GM18511 (cell line): Measurements from ENCODE around the gene SIVA1.

ENCODE experiments used
- ATAC-seq: cut with Tn5 transposase; IDR thresholded peaks from one replicate; pipeline ENCODE4 v1.9.1; 2021; ENCODE audit warnings: mild to moderate bottlenecking, moderate library complexity; ENCODE audit not compliant: unreplicated experiment

Gene SIVA1

DNA sequence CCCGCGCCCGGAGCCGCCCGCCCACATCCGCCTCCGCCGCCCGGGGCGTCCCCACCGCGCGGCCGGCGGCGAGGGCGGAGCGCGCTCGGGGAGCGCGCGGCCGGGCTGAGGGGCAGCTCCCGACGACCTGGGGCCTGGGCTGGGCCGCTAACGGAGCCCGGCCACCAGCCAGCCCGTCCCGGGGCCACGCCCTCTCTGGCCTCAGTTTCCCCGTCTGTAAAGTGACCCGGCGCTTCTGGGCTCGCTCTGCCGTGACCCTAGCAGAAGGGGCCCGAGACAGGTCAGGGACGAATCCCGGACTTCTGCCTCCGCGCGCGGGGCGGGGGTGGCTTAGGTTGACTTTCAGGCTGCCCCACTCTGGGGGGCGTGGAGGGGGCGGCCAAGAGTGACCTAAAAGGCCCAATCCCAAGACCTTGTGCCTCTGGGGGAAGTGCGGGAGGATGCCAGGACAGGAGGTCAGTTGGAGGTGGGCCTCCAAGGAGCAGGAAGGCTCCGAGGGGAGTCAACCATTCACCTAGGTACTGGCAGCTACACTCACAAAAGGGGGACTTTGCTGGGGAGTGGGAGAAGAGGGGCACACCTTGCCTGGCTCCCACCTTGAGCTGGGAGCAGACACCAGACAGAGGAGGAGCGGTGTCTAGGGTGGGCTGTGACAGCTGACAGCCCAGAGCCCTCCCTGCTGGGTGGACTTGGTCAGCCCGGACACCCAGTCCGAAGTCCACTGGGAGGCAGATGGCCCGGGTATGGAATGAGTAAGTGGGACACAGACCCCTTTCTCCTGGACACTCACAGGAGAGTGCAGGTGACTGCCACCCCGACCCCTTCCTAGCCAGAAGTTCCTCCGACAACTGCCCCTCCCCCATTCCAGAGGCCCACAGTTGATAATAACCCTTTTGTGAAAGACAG is 43.1 kb downstream of the SIVA1 start:
- ATAC-seq = no peak

DNA sequence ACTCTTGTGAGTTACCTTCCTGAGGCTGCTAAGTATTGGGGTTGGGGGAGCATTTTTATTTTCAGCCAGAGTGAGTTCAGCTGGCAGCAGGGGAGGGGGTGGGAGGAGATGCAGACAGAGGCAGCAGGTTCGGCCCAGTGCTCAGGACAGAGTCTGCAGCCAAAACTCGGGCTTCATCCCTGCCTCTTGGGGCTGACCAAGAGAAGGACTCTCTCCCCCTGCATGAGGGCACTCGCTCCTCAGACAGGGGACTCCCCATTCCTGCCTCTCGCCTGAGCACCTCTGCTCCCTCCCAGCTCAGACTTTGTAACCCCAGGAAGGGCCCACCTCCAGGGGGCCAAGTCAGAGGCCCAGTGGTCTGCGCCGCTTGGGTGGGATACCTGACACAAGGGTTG is 43.7 kb downstream of the SIVA1 start:
- ATAC-seq = no peak

DNA sequence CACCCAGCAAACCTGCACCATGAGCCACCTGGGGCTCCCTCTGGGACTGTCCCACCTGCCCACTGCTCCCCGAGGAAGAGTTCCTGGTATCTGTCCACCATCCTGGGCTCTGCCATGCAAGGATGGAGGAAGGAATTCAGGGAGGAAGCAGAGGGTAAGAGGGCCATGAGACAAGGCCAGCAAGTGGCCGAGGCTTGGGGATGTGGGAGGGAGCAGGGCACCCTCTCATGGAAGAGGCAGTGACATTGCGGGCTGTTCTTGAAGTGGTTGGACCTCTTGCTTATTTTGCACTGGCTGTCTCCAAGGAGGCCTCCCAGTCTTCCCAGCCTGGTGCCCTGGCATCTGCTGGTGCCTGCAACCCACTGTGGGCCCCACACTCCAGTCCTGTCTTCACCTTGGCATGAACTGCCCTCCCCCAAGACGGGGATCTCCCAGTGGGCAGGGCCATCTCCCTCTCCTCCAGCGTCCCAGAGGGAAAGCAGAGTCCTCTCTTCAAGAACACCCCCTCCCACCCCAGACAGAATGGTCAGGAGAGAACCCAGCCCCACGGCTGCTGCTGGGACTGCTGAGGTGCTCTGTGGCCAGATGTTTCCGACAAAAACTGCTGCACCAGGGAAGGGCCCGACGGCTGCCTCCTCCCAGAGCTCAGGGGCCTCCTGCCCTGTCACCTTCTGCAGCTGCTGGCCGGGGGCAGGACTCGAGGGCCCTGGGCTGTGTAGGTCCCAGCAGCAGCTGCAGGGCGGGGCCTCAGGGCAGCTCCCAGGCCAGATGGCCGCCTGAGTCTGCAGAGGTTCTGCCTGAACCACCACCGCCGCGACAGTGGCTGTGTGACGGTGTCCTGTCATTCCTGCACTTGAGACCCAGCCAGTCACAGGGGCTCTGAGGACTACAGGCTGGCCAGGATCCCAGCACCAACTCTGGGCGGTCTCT is 44.4 kb downstream of the SIVA1 start:
- ATAC-seq = no peak

DNA sequence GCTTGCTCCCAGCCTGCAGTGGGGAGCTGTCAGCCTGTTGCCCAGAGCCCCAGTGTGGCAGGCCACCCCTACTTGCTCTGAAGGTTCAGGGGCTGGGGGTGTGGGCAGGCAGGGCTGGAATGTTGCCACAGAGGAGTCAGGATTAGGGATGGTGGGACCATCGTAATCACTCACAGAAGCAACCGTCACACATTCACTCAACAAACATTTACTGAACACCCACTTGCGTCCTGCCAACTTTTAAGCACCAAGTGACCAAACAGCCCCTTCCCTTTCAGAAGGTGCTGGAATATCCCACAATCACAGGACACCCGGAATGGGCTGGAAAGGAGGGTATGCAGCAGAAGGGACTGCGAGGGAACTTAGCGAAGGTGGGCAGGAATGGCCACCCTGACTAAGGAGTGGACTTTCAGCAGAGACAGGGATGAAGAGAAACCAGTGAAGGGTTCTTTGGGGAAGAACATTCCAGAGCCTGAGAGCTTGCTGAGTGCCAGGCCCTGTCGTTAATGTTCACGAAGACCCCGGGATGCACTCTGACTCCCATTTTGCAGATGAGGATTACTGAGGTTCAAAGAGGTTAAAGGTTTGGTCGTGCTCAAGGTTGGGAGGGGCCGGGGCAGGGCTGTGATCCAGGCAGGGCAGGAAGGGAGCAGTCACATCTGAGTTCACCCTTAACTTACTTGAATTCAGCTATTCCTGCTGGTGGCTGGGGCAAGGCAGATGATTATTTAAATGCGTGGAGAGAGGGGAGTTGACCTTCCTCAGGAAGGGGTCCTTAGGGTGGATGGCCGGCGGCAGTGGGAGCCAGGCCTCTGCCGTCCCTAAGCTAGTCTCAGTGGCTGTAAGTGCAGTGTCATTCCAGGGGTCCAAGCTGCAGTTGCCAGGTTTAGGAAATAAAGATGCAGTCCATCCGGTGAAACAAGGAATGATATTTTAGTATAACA is 45.6 kb downstream of the SIVA1 start:
- ATAC-seq = no peak

DNA sequence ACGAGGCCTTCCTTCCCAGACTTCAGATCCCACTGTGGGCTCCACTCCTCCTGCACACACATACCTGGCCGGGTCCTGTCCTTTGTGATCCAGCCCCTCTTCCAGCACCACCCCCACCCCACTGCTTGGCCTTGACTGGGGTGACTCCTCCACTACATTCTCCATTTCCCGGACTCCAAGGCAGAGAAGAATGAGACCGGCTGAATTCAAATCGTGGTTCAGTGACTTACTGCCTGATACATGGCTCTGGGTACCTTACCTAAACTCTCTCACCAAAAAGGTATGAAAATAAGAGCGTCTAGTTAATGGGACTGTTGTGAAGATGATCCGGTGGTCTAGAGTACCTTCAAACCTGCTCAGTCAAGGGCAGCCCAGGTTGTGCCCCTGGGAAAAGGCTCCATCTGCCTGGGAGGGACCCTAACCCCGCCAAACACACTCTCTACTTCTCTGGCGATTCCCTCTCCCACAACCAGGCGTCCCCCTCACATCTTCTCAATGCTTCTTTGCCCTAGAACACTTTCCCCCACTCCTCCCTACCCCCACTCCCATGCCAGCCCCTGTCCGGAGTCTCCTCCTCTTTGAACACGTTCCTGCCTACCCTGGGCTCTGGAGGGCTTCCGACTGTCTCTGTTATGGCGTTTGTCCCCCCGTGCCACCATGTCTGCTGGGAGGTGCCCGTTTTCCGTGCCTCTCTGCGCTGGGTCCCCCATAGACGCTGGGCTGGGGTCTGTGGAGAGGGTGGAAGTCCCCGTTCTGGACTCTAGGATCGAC is 46.5 kb downstream of the SIVA1 start:
- no peak for ATAC-seq

DNA sequence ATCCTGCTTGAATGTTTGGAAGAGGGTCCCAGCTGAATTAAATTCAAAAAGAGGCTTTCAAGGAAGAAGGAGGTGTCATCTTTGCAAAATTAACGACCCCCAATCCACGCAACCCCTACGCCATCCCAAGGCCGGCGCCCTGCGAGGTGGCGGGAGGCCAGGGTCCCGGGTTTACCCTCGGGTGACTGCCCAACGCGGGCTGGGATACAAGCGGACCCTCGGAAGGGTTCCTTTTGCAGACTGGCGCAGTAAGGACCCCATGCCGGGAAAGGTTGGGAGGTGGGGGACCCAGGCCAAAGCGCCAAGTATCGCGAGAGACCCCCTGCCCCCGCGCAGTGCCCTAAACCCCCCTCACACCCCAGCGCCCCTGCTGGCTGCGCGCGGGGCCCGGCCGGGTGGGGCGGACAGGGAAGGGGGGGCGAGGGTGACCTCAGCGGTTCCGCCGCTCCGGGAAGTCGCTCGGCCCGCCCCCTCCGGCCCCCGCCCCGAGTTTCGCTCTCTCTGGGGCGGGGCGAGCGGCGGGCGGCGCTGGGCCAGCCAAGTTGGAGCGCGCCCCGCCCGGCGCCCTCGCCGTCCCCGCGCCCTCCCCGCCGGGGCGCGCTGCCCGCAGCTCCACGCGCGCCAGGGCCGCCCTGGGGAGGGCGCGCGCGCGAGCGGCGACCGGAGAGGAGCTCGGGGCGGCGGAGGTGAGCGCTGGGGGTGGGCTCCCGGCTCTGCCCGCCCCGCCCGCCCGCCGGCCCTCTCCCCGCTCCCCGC is 47.2 kb downstream of the SIVA1 start:
- ATAC-seq = peak; percentile 61

DNA sequence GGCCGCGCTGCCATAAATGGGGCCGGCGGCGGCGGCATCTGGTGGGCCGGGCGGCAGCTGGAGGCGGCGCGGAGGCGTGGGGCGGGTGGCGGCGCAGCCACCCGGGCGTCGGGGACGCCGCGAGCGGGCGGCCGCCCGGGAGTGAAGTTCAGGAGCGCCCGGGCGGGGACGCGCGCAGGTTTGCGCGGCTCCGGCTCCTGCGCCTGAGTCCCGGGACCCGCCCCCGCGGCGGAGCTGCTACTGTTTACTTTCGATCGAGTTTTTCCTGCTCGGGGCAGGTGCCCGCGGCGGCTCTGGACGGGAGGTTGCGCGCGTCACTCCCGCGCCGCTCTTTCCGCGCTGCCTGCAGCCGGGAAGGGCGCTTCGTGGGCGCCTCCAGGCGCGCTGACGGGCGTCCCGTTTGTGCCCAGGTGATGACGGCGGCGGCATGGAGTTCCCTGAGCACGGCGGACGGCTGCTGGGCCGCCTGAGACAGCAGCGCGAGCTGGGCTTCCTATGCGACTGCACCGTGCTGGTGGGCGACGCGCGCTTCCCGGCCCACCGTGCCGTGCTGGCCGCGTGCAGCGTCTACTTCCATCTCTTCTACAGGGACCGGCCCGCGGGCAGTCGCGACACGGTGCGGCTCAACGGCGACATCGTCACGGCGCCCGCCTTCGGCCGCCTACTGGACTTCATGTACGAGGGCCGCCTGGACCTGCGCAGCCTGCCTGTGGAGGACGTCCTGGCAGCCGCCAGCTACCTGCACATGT is 48.0 kb downstream of the SIVA1 start, which contains the start of gene ZBTB42:
ZBTB42 (plus strand) TSS at position 331 of the 749 bp plus-strand sequence; CDS start at position 428, 97 bp downstream.
- ATAC-seq = peak; percentile 50

DNA sequence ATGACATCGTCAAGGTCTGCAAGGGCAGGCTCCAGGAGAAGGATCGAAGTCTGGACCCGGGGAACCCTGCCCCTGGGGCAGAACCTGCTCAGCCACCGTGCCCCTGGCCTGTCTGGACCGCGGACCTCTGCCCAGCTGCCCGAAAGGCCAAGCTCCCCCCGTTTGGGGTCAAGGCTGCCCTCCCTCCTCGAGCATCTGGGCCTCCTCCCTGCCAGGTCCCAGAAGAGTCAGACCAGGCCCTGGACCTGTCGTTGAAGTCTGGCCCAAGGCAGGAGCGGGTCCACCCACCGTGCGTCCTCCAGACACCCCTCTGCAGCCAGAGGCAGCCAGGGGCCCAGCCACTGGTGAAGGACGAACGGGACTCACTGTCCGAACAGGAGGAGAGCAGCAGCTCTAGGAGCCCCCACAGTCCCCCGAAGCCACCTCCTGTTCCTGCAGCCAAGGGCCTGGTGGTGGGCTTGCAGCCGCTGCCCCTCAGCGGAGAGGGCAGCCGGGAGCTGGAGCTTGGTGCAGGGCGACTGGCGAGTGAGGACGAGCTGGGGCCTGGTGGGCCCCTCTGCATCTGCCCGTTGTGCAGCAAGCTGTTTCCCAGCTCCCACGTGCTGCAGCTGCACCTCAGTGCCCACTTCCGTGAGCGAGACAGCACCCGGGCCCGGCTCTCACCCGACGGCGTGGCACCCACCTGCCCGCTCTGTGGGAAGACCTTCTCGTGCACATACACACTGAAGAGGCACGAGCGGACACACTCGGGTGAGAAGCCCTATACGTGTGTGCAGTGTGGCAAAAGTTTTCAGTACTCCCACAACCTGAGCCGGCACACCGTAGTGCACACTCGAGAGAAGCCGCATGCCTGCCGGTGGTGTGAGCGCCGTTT is 48.8 kb downstream of the SIVA1 start:
- ATAC-seq = no peak

DNA sequence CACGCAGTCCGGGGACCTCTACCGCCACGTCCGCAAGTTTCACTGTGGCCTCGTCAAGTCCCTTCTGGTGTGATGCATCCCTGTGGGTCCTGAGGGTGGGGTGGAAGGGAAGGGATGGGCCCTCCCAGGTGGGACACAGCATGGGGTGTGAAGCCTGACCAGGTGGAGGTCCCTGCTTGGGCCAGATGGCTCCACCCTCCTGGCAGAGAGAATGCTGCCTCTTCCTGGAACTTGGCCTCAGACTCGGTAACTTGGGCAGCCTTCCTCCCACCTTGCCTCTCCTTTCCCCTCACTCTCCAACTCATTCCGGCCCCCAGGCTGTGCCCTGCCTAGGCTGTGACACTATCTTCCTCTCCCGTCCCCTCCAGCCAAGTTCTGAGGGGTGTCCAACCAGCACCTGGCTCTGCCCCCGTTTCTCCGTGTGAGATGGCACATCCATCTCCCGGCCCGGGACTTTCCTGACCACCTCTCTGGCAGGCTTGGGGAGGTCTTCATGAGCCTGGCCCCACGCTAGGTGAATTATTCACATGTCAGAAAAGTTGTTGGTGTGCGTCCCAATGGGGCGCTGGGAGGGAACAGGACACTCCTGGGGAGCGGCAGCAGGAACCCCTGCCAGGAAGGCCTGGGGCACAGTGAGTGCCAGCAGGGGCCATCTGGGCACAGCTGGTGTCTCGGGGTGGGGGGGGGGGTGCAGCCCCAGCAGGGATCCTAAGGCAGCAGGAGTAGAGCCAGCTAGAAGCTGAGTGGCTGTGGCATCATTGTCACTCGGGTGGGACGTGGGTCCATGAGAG is 49.6 kb downstream of the SIVA1 start:
- ATAC-seq = no peak

DNA sequence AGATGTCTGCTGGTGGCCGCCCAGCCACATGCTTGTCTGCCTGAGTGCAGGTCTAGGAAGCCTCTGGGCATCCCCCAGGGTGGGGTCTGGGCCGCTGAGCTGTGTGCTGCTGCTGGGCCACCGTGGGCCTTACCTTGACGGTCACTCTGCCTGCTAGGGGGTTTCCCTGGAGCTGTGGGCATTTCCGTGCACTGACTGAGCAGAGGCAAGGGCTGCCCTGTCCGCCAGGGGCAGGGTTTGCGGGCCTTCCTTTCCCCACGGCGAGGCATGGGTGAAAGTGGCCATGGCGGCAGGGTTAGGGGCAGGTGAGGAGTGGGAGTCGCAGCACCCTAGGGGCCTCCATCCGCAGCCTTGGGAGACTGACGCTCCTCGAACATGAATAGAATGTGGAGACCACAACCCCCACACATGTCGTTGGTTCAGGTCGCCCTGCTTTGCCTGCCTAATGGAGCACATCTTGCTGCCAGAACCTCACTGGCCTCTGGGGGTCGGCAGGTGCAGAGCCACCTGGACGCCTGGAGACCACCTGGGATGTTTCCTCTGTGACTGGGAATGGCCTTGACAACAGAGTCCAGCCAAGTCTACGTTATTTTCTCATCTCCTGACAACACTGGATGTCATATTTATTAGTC is 50.4 kb downstream of the SIVA1 start:
- no peak for ATAC-seq

DNA sequence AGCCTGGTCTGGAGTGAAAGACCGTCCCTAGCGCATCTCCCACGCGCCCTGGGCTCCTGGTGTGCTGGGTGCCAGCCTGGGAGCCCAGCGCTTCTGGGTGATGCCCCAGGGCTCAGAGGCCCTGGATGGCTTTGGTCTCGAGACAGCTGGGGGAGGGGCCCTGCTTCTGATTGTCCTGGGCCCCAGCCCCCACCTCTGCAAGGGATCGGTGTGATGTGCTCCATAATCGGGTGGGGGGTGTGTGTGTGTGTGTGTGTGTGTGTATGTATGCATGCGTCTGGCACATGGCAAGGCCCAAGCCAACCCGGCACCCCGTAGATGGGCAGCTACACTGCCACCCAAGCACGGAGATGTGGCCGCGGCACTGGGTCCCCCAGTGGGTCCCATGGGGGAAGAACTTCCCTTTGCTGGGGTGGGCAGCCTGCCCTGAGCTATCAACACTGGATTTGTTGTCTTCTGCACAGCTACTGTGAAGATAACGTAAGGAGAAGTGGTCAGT is 51.0 kb downstream of the SIVA1 start:
- no peak for ATAC-seq

DNA sequence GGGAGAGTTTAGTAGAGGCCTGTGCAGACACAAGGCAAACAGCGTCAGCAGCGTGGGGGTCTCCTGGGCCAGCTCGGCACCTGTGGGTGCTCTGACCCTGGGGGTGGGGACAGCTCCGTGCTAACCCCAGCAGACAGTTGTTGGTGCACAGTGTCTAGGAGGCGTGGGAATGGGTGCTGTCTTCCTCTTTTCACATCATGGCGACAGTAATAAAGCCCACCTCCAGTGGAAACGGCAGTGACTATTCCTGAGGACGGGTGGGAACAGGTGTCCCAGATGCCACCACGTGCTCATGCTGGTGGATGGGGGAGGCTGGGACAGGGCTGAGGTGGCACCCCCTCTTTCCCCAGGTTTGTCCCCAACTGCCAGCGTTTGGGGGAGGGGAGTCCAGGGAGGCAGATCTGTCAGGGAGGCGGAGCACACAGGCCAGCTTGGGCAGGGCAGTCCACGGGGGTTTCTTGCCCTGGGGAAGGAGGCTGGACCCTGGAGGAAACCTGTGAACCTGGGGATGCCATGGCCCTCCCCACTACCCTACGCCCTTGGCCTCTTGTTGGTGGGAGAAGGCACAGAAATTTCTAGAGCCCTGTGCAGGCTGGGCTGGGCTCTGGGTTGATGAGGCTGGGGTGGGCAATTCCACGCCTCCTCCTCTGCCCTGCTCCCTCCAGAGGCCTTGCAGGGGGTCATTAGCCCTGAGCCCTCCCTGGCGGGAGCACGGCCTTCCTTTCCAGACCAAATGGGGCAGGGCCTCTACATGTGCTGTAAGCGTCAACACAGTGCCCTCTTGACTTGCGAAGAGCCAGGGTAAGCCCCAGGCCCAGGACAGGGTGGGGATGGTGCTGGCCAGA is 51.8 kb downstream of the SIVA1 start:
- ATAC-seq = no peak

DNA sequence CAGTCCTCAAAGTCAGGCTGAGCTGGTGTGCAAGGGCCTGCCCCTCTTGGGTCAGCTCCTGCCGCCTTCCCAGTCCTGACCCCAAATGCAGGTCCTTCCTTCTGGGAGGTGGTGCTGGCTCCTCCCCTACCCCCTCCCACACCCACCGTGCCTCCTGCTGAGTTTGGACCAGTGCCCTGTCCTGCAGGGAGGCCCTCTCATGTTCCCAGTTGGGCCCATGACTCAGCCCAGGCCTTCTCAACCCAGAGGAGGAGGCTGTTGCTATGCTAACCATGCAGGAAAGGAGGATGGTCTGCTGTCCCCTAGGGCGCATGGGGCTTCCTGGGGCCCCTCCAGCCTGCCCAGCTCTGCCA is 52.4 kb downstream of the SIVA1 start:
- ATAC-seq = no peak

DNA sequence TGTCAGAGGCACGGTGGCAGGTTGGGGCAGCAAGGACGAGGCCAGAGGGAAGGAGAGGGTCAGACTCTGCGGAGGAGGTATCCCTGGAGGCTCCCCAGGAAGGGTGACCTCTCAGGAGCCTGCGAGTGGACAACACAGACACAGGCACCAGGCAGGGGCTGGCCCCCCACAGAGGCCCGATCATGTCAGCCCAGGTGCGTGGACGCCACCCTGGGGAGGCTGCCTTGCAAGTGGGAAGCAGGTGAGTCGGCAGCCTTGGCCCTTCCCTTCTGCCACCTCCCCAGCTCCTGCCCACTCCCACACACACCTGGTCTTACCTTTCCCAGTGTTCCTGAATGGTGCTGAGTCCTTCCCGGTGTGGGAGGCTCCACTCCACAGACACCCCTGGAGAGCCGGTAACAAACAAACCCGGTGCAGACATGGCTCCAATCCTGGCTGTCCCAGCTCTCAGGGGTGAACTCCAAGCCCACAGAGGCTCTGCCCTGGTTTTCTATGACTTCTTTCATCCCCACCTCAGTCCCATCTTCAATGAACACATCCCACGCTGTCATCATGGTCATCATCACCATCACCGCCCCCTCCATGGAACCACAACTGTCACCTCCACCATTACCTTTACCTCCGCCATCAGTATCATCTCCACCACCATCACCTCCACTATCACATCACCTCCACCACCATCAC is 53.1 kb downstream of the SIVA1 start:
- ATAC-seq = no peak
